OCI-LY7 (cell line): ENCODE measurements around the gene MS4A15. TPM values are rescaled to one million over a fixed set of nuclear protein-coding genes. Genes with fewer than 3 reads are reported as not detected.

Experiments used
- BruUV-seq: library from RNA; stranded (reverse); fragments of 400-500 nt; replicated peaks from 2 replicates; lab custom pipeline; 2021; lab: Mats Ljungman, UMichigan
- CTCF ChIA-PET: fragments of 300-600 bp; sonication (Branson Sonifier 250); formaldehyde crosslinking; loops from one replicate; lab custom pipeline; 2022; ENCODE audit warnings: antibody characterized with exemption; ENCODE audit not compliant: unreplicated experiment; lab: Charles Lee
- POLR2A ChIA-PET: fragments of 300-600 bp; sonication (Branson Sonifier 250); formaldehyde crosslinking; loops from one replicate; lab custom pipeline; 2022; ENCODE audit warnings: antibody characterized with exemption; lab: Charles Lee
- DNase-seq: peaks from one replicate; pipeline ENCODE4 v3.0.0-alpha.2; 2015; ENCODE audit warnings: low spot score
- H2AFZ ChIP-seq: fragments of 200-600 bp; sonication (generic), shearing (Covaris generic); 2 replicates; pipeline ENCODE4 v1.6.1; 2014; ENCODE audit warnings: mild to moderate bottlenecking, antibody characterized with exemption, low read length, moderate library complexity
- H3K27ac ChIP-seq: fragments of 200-600 bp; sonication (generic); 2 replicates; pipeline ENCODE4 v1.5.1; 2014; ENCODE audit warnings: mixed run types, low read depth, mild to moderate bottlenecking, moderate library complexity, low read length, inconsistent platforms; ENCODE audit not compliant: poor library complexity, severe bottlenecking
- H3K36me3 ChIP-seq: fragments of 200-600 bp; sonication (generic); 2 replicates; pipeline ENCODE4 v1.6.1; 2014; ENCODE audit warnings: mild to moderate bottlenecking, antibody characterized with exemption, low read length, moderate library complexity, mixed read lengths; ENCODE audit not compliant: insufficient read depth
- H3K4me1 ChIP-seq: fragments of 200-600 bp; sonication (generic); 2 replicates; pipeline ENCODE4 v1.5.1; 2014; ENCODE audit warnings: mild to moderate bottlenecking, low read length; ENCODE audit not compliant: insufficient read depth, poor library complexity, severe bottlenecking
- H3K4me2 ChIP-seq: fragments of 200-600 bp; sonication (generic); 2 replicates; pipeline ENCODE4 v1.6.1; 2014; ENCODE audit warnings: mild to moderate bottlenecking, low read length
- H3K4me3 ChIP-seq: fragments of 200-600 bp; sonication (generic); 2 replicates; pipeline ENCODE4 v1.5.1; 2014; ENCODE audit warnings: mild to moderate bottlenecking, low read depth, low read length; ENCODE audit not compliant: poor library complexity, severe bottlenecking
- H3K79me2 ChIP-seq: fragments of 200-600 bp; sonication (generic); 2 replicates; pipeline ENCODE4 v1.6.1; 2016; ENCODE audit warnings: low read depth, mild to moderate bottlenecking, low read length, moderate library complexity, mixed read lengths; ENCODE audit not compliant: insufficient read depth
- H3K9me2 ChIP-seq: fragments of 200-600 bp; sonication (generic); 2 replicates; pipeline ENCODE4 v1.6.1; 2016; ENCODE audit warnings: mild to moderate bottlenecking, low read length, mixed read lengths; ENCODE audit not compliant: insufficient read depth
- H3K9me3 ChIP-seq: fragments of 200-600 bp; sonication (generic); 2 replicates; pipeline ENCODE4 v1.6.1; 2014; ENCODE audit warnings: mild to moderate bottlenecking, mixed run types, low read length, mixed read lengths
- H4K20me1 ChIP-seq: fragments of 200-600 bp; sonication (generic); 2 replicates; pipeline ENCODE4 v1.6.1; 2014; ENCODE audit warnings: mild to moderate bottlenecking, antibody characterized with exemption, low read length, moderate library complexity, mixed read lengths; ENCODE audit not compliant: insufficient read depth
- EZH2phosphoT487 ChIP-seq: fragments of 200-600 bp; sonication (generic); IDR thresholded peaks from 2 replicates; pipeline ENCODE4 v1.6.1; 2018; ENCODE audit warnings: low read depth, borderline replicate concordance, mild to moderate bottlenecking, mixed run types, antibody characterized with exemption, low read length, moderate library complexity, mixed read lengths
- intact Hi-C: fragments of 100-400 bp; cut with micrococcal nuclease; formaldehyde crosslinking; loops from one replicate; pipeline ENCODE4 v1.10.0; 2022; ENCODE audit not compliant: unreplicated experiment
- total RNA-seq, 2 experiments: library from RNA; depleted of rRNA in 1 of 2; stranded (reverse); fragments of >200 nt in 1 of 2; shearing (Covaris generic) in 1 of 2; gene quantifications; 2 replicates each; pipeline ENCODE4 v1.2.3, GENCODE V29; 2014 to 2022
- TF ChIP-seq, protein P1 (sequence below): fragments of 200-600 bp; sonication (generic); conservative IDR thresholded peaks from 2 replicates; pipeline ENCODE4 v1.5.1; 2014; ENCODE audit warnings: mild to moderate bottlenecking, antibody characterized with exemption, low read length, moderate library complexity, mixed read lengths

MS4A15 gene
- total RNA-seq, 2 experiments from 2014 or later: not detected

DNA sequence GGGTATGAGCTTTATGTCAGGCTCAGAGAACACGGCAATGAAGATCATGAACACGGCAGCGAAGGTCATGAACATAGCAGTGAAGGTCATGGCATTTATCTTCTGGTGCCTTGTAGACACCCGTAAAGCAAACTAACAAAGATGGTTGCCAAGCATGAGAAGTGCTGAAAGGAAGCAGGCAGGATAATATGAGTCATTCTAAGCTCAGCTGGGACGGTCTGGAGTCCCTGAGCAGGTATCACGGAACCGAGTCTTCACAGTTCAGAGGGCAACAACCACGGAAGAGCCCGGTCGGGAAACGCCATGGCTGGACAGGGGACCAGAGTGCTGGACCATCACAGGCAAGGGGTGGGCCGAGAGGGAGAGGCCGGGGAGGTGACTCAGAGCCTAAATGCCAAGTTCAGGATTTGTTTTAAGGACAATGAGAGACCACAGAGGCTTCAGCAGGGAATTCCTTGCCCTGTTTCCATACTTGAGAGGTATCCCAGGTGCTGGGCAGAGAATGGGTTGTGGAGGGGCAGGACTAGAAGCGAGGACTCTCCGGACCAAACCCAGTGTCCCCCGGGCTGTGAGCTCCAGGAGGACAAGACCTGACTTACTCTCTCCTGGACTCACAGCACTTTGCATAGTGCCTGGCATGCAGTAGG, 15.3 kb downstream of the MS4A15 start:
- H3K79me2 ChIP-seq: no peaks in the 10 kb centered on the region
- TF ChIP-seq, protein P1, sequence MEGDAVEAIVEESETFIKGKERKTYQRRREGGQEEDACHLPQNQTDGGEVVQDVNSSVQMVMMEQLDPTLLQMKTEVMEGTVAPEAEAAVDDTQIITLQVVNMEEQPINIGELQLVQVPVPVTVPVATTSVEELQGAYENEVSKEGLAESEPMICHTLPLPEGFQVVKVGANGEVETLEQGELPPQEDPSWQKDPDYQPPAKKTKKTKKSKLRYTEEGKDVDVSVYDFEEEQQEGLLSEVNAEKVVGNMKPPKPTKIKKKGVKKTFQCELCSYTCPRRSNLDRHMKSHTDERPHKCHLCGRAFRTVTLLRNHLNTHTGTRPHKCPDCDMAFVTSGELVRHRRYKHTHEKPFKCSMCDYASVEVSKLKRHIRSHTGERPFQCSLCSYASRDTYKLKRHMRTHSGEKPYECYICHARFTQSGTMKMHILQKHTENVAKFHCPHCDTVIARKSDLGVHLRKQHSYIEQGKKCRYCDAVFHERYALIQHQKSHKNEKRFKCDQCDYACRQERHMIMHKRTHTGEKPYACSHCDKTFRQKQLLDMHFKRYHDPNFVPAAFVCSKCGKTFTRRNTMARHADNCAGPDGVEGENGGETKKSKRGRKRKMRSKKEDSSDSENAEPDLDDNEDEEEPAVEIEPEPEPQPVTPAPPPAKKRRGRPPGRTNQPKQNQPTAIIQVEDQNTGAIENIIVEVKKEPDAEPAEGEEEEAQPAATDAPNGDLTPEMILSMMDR: no peak
- TF ChIP-seq EZH2phosphoT487: no peak
- no TSS peak for BruUV-seq
- CTCF ChIA-PET: interaction anchor here (0.8 kb wide), 1 partner anchor 9 kb away, joined by 3 read pairs; no protein-coding TSS in a partner anchor
- H2AFZ ChIP-seq: no peak overlapping the region
- no peaks in the 10 kb centered on the region for H3K9me3 ChIP-seq
- H3K36me3 ChIP-seq: no peaks in the 10 kb centered on the region
- H3K4me3 ChIP-seq: no peak overlapping the region
- intact Hi-C loops: no loop called here
- H3K27ac ChIP-seq: no peak overlapping the region
- no peak for DNase-seq
- no peaks in the 10 kb centered on the region for H4K20me1 ChIP-seq
- no peaks in the 10 kb centered on the region for H3K9me2 ChIP-seq
- no peaks in the 10 kb centered on the region for H3K4me1 ChIP-seq
- H3K4me2 ChIP-seq: no peak overlapping the region
- POLR2A ChIA-PET: interaction anchor here (0.6 kb wide), 1 partner anchor 576 kb away, joined by 3 read pairs; no protein-coding TSS in a partner anchor

DNA sequence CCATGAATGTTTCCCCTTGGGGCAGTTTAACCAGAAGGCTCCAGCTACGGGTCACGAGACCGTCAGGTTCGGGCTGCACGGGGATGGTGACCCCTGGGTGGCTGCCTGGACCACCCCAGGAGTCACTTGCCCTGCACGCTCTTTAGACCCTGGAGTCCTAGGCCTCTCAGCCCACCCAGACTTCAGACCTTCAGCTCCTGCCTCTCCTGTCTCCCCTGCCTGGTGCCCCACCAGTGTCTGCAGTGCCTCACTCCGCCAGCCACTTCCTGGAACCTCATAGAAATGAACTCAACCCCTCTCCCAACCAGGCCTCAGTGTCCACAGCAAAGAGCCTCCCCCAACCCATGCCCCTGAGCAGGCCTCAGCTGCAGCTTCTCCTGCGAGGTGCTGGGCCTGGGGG, 16.0 kb downstream of the MS4A15 start:
- BruUV-seq: no TSS peak
- Histone ChIP-seq H3K36me3 (no peaks in the 10 kb centered on the region), H3K27ac (no peak overlapping the region), H3K79me2 (no peaks in the 10 kb centered on the region), H3K4me2 (no peak overlapping the region), H4K20me1 (no peaks in the 10 kb centered on the region), H3K9me2 (no peaks in the 10 kb centered on the region), H2AFZ (no peak overlapping the region), H3K4me1 (no peaks in the 10 kb centered on the region), H3K9me3 (no peaks in the 10 kb centered on the region), H3K4me3 (no peak overlapping the region)
- POLR2A ChIA-PET: no interaction called here
- intact Hi-C loops: no loop called here
- DNase-seq: no peak
- CTCF ChIA-PET: interaction anchor here (0.9 kb wide), 1 partner anchor 10 kb away, joined by 3 read pairs; no protein-coding TSS in a partner anchor
- TF ChIP-seq EZH2phosphoT487: no peak
- TF ChIP-seq, protein P1: no peak

DNA sequence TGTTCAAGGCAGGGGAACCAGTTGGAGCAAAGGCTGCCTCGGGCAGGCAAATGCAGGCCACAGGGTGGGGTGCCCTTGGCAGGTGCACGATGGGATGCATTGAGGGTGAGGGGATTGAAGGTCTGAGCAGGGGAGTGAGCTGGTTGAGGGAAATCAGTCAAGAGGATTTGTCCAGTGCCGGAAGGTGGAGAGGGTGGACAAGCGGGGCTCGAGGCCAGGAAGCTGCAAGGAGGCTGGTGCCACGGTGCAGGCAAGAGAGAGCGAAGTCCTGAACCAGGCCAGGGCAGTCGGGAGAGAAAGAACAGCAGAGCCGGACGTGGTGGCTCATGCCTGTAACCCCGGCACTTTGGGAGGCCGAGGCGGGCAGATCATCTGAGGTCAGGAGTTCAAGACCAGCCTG, 18.1 kb downstream of the MS4A15 start:
- no peaks in the 10 kb centered on the region for H3K79me2 ChIP-seq
- H3K4me1 ChIP-seq: no peaks in the 10 kb centered on the region
- no peak overlapping the region for H2AFZ ChIP-seq
- POLR2A ChIA-PET: interaction anchor here (0.7 kb wide), 1 partner anchor 278 kb away, joined by 3 read pairs; no protein-coding TSS in a partner anchor
- no peak for DNase-seq
- intact Hi-C loops: loop anchor here (1.0 to 2.0 kb wide), 3 partner anchors 56 to 355 kb away; no protein-coding TSS in a partner anchor
- TF ChIP-seq, protein P1: no peak
- no peak for TF ChIP-seq EZH2phosphoT487
- H4K20me1 ChIP-seq: no peaks in the 10 kb centered on the region
- no peaks in the 10 kb centered on the region for H3K9me2 ChIP-seq
- H3K36me3 ChIP-seq: no peaks in the 10 kb centered on the region
- BruUV-seq: no TSS peak
- H3K9me3 ChIP-seq: no peaks in the 10 kb centered on the region
- H3K4me3 ChIP-seq: no peak overlapping the region
- H3K27ac ChIP-seq: no peak overlapping the region
- H3K4me2 ChIP-seq: no peak overlapping the region
- CTCF ChIA-PET: no interaction called here
